MM.1S (cell line): ENCODE measurements around the gene TLE3.

Experiments used
- EZH2phosphoT487 ChIP-seq: fragments of 300-600 bp; sonication (generic); IDR thresholded peaks from 2 replicates; pipeline ENCODE4 v1.6.1; 2018; ENCODE audit warnings: antibody characterized with exemption, low read length
- TF ChIP-seq, protein P1 (sequence below): fragments of 300-600 bp; sonication (generic); IDR thresholded peaks from 2 replicates; pipeline ENCODE4 v1.5.1; 2016; ENCODE audit warnings: antibody characterized with exemption, low read length, mixed read lengths

DNA sequence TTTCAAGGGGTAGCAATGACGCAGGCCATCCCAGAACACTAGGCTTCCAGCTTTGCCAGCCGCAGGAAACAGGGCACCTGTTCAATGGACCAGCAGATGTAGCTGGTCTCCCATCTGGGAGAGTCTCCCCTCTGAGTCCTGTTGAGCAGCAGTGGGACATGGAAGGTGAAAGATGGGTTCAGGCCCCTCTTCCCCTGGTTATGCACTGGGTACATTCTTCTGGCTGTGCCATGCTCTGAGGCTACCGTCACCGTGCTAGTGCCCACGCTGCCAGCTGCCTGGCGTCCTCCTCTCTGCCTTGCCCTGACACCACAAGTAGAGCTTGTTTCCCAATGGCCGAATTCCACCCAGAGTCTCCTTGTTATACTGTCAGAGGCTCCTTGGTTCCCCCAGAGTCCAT is 63.1 kb downstream of the TLE3 start:
- TF ChIP-seq, protein P1, sequence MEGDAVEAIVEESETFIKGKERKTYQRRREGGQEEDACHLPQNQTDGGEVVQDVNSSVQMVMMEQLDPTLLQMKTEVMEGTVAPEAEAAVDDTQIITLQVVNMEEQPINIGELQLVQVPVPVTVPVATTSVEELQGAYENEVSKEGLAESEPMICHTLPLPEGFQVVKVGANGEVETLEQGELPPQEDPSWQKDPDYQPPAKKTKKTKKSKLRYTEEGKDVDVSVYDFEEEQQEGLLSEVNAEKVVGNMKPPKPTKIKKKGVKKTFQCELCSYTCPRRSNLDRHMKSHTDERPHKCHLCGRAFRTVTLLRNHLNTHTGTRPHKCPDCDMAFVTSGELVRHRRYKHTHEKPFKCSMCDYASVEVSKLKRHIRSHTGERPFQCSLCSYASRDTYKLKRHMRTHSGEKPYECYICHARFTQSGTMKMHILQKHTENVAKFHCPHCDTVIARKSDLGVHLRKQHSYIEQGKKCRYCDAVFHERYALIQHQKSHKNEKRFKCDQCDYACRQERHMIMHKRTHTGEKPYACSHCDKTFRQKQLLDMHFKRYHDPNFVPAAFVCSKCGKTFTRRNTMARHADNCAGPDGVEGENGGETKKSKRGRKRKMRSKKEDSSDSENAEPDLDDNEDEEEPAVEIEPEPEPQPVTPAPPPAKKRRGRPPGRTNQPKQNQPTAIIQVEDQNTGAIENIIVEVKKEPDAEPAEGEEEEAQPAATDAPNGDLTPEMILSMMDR, result no peak
- no peak for TF ChIP-seq EZH2phosphoT487
